DND-41 (cell line): ENCODE data around the gene SEMA3E.

Experiments used
- ATAC-seq: fragments of 200-7000 bp; cut with Tn5 transposase; 3 replicates; pipeline ENCODE4 v1.9.1; 2021; ENCODE audit warnings: low read depth; ENCODE audit not compliant: insufficient read depth
- DNase-seq: peaks from one replicate; pipeline ENCODE4 v3.0.0-alpha.2; 2020
- H2AFZ ChIP-seq: 2 replicates; pipeline ENCODE4 v1.6.0; 2012; ENCODE audit warnings: low read depth, low read length
- H3K27ac ChIP-seq: 2 replicates; pipeline ENCODE4 v1.5.1; 2012; ENCODE audit warnings: low read length, inconsistent platforms
- H3K27me3 ChIP-seq: fragments of 200-600 bp; sonication (generic); 2 replicates; pipeline ENCODE4 v1.6.0; 2012; ENCODE audit warnings: low read length, mild to moderate bottlenecking, inconsistent platforms; ENCODE audit not compliant: insufficient read depth, poor library complexity
- H3K36me3 ChIP-seq: 2 replicates; pipeline ENCODE4 v1.5.1; 2012; ENCODE audit warnings: low read length, inconsistent platforms; ENCODE audit not compliant: insufficient read depth
- H3K4me1 ChIP-seq: 2 replicates; pipeline ENCODE4 v1.5.1; 2012; ENCODE audit warnings: mild to moderate bottlenecking, low read length; ENCODE audit not compliant: insufficient read depth
- H3K4me2 ChIP-seq: 2 replicates; pipeline ENCODE4 v1.6.0; 2012; ENCODE audit warnings: mild to moderate bottlenecking, moderate library complexity, low read length, inconsistent platforms; ENCODE audit not compliant: insufficient read depth
- H3K4me3 ChIP-seq, 2 experiments: fragments of 200-600 bp in 1 of 2; shearing (Covaris generic) in 1 of 2; 2 replicates each; pipeline ENCODE4 v1.5.1; 2012 to 2016; ENCODE audit warnings: inconsistent platforms in 2 of 2, low read length in 2 of 2, mild to moderate bottlenecking in 2 of 2, low read depth in 1 of 2, moderate library complexity in 1 of 2
- H3K79me2 ChIP-seq: 2 replicates; pipeline ENCODE4 v1.6.0; 2012; ENCODE audit warnings: low read length, inconsistent platforms; ENCODE audit not compliant: insufficient read depth
- H3K9ac ChIP-seq: 2 replicates; pipeline ENCODE4 v1.6.0; 2012; ENCODE audit warnings: low read depth, mild to moderate bottlenecking, inconsistent platforms, low read length, moderate library complexity
- H3K9me3 ChIP-seq: 2 replicates; pipeline ENCODE4 v1.5.1; 2012; ENCODE audit warnings: low read length, moderate library complexity, mild to moderate bottlenecking, inconsistent platforms; ENCODE audit not compliant: insufficient read depth, severe bottlenecking
- H4K20me1 ChIP-seq: 2 replicates; pipeline ENCODE4 v1.6.0; 2012; ENCODE audit warnings: low read length; ENCODE audit not compliant: insufficient read depth
- EZH2 ChIP-seq: IDR thresholded peaks from 3 replicates; pipeline ENCODE4 v1.6.1; 2012; ENCODE audit warnings: borderline replicate concordance, low read depth, mild to moderate bottlenecking, moderate library complexity, low read length, inconsistent platforms; ENCODE audit not compliant: severe bottlenecking
- TF ChIP-seq, protein P1 (sequence below): IDR thresholded peaks from 2 replicates; pipeline ENCODE4 v1.5.1; 2012; ENCODE audit warnings: borderline replicate concordance, low read length, moderate library complexity, mild to moderate bottlenecking; ENCODE audit not compliant: poor library complexity, severe bottlenecking; ENCODE audit errors: extremely low read depth

Gene SEMA3E

DNA sequence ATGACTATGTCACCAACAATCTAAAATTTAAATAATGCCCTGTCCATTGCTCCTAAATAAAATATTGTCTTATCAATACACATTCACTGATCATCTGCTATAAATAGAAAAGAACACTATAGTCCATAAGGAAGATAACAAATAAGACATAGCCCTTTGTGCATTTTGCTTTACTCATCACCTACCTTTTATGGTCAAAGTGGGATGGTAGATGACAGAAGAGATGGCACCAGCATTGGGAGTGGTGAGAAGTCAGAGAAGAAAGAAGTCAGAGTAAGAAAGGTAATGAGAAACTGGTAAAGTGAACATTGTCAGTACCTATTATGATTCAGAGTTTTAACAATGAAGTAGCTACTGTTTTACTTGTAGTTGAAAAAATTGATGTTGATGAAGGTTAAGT is 31.1 kb downstream of the SEMA3E start:
- Histone ChIP-seq H3K4me2 (no peak overlapping the region), H3K27ac (no peak overlapping the region), H3K4me1 (no peaks in the 10 kb centered on the region), H4K20me1 (no peaks in the 10 kb centered on the region), H3K36me3 (no peaks in the 10 kb centered on the region), H3K9ac (no peak overlapping the region), H2AFZ (no peak overlapping the region), H3K4me3 (no peak overlapping the region), H3K79me2 (no peaks in the 10 kb centered on the region), H3K27me3 (no peaks in the 10 kb centered on the region), H3K9me3 (no peaks in the 10 kb centered on the region)
- DNase-seq (no peak), ATAC-seq (no peak)
- TF ChIP-seq, protein P1, sequence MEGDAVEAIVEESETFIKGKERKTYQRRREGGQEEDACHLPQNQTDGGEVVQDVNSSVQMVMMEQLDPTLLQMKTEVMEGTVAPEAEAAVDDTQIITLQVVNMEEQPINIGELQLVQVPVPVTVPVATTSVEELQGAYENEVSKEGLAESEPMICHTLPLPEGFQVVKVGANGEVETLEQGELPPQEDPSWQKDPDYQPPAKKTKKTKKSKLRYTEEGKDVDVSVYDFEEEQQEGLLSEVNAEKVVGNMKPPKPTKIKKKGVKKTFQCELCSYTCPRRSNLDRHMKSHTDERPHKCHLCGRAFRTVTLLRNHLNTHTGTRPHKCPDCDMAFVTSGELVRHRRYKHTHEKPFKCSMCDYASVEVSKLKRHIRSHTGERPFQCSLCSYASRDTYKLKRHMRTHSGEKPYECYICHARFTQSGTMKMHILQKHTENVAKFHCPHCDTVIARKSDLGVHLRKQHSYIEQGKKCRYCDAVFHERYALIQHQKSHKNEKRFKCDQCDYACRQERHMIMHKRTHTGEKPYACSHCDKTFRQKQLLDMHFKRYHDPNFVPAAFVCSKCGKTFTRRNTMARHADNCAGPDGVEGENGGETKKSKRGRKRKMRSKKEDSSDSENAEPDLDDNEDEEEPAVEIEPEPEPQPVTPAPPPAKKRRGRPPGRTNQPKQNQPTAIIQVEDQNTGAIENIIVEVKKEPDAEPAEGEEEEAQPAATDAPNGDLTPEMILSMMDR = no peak
- TF ChIP-seq EZH2 = no peak

DNA sequence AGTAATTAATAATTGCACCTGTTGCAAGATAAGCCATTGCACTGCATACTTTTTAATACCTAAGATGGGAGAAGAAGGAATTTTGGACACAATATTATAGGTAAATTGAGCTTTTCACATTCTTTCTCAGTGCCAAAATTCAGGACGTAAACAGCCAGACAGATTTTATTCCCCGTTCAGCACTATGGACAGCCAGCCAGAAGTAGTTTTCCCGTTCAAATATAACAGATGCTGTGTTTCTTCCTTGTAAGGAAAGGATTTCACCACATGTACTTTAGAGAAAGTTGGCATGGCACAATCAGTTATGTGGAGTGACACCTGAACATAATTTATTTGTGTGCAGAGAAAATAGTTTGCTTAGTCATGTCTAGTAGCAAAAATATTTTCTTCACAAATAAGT is 34.8 kb downstream of the SEMA3E start:
- no peaks in the 10 kb centered on the region for H3K4me1 ChIP-seq
- H3K27ac ChIP-seq = no peak overlapping the region
- no peaks in the 10 kb centered on the region for H3K9me3 ChIP-seq
- no peak overlapping the region for H3K9ac ChIP-seq
- no peaks in the 10 kb centered on the region for H3K27me3 ChIP-seq
- no peaks in the 10 kb centered on the region for H3K79me2 ChIP-seq
- H3K4me3 ChIP-seq = no peak overlapping the region
- no peaks in the 10 kb centered on the region for H3K36me3 ChIP-seq
- H3K4me2 ChIP-seq = no peak overlapping the region
- ATAC-seq (no peak), DNase-seq (no peak)
- no peak for TF ChIP-seq EZH2
- TF ChIP-seq, protein P1 = no peak
- H4K20me1 ChIP-seq = no peaks in the 10 kb centered on the region
- H2AFZ ChIP-seq = no peak overlapping the region

DNA sequence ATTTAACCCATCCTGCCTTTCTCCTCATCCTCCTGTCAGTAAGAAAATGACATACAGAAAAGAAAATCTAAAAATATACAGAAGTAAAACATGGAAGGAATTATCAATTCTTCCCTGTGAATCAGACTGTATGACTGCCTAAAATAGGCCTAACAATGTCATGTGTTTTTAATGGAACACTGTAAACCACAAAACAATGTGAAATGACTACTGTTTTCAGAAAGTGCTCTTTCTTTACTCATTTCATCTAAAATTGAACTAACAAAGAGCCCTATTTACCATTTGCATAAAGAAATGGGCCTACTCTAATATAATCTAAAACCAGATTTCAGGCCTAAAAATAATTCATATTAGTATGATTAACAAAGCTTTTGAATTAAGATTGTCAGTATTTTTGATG is 35.7 kb downstream of the SEMA3E start:
- DNase-seq (no peak), ATAC-seq (no peak)
- Histone ChIP-seq H3K27me3 (no peaks in the 10 kb centered on the region), H3K9ac (no peak overlapping the region), H3K9me3 (no peaks in the 10 kb centered on the region), H4K20me1 (no peaks in the 10 kb centered on the region), H3K4me2 (no peak overlapping the region), H2AFZ (no peak overlapping the region), H3K4me3 (no peak overlapping the region), H3K4me1 (no peaks in the 10 kb centered on the region), H3K36me3 (no peaks in the 10 kb centered on the region), H3K27ac (no peak overlapping the region), H3K79me2 (no peaks in the 10 kb centered on the region)
- no peak for TF ChIP-seq EZH2
- TF ChIP-seq, protein P1 = no peak

DNA sequence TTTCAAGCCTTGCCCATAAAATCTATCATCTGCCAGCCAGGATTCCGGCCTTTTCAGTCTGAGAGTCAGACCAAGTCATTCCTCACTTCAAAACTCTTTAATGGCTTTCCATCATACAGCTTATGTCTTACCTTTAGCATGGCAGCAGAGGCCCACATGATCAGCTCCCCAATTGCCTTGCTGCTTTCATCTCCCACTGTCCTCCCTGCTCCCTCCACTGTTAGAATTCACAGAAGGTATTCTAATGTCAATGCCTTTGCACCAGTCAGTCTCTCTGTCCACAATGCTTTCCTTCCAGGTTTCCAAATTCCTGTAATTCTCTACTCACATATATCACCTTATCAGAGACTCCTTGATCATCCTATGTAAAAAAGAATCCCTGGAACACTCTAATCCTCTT is 37.2 kb downstream of the SEMA3E start:
- no peak for DNase-seq
- TF ChIP-seq, protein P1 = no peak
- TF ChIP-seq EZH2 = no peak
- no peak for ATAC-seq
- Histone ChIP-seq H3K4me3 (no peak overlapping the region), H3K27ac (no peak overlapping the region), H2AFZ (no peak overlapping the region), H3K27me3 (no peaks in the 10 kb centered on the region), H3K9ac (no peak overlapping the region), H3K79me2 (no peaks in the 10 kb centered on the region), H3K36me3 (no peaks in the 10 kb centered on the region), H3K4me2 (no peak overlapping the region), H3K4me1 (no peaks in the 10 kb centered on the region), H3K9me3 (no peaks in the 10 kb centered on the region), H4K20me1 (no peaks in the 10 kb centered on the region)
